ENCODE results near the gene CDIP1.

DNA sequence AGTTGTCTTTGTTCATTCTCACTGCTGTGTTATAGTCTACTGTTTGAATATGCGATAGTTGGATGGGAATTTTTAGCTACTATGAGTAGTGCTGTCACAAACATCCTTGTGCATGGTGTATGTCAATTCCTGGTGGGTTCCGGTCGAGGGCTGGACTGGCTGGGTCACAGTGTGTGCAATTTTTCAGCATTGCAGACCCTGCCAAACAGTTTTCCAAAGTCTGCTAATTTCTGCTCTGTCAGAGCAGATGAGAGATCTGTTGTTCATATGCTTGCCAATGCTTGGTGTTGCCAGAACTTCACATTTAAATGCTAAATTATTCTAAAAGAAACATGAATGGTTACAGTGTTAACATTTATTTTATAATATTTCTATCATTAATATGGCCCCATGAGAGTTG lies 14.0 kb upstream of the CDIP1 start:
- TF ChIP-seq, protein P1, sequence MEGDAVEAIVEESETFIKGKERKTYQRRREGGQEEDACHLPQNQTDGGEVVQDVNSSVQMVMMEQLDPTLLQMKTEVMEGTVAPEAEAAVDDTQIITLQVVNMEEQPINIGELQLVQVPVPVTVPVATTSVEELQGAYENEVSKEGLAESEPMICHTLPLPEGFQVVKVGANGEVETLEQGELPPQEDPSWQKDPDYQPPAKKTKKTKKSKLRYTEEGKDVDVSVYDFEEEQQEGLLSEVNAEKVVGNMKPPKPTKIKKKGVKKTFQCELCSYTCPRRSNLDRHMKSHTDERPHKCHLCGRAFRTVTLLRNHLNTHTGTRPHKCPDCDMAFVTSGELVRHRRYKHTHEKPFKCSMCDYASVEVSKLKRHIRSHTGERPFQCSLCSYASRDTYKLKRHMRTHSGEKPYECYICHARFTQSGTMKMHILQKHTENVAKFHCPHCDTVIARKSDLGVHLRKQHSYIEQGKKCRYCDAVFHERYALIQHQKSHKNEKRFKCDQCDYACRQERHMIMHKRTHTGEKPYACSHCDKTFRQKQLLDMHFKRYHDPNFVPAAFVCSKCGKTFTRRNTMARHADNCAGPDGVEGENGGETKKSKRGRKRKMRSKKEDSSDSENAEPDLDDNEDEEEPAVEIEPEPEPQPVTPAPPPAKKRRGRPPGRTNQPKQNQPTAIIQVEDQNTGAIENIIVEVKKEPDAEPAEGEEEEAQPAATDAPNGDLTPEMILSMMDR (conservative IDR thresholded peaks at IDR 0.05; ENCODE audit: low read length): no peak
- TF ChIP-seq EZH2phosphoT487 (IDR thresholded peaks at IDR 0.05; ENCODE audit: borderline replicate concordance, low read depth, low read length): no peak

Measured in OCI-LY7 (cell line).